ENCODE measurements around the gene IDH3A. TPM values are rescaled to one million over a fixed set of nuclear protein-coding genes. Genes with fewer than 3 reads are reported as not detected.
A peak's percentile ranks its signal among the peaks of the same experiment; 100 is the strongest.

The IDH3A gene
- total RNA-seq, 1 donor from 2014 or later, result 28.9 TPM

GRCh38 chr15:78140292-78140691 lies 8.9 kb upstream of the IDH3A start:
- H3K4me3 Mint-ChIP-seq, result no peak overlapping the region
- TF ChIP-seq, protein P1, sequence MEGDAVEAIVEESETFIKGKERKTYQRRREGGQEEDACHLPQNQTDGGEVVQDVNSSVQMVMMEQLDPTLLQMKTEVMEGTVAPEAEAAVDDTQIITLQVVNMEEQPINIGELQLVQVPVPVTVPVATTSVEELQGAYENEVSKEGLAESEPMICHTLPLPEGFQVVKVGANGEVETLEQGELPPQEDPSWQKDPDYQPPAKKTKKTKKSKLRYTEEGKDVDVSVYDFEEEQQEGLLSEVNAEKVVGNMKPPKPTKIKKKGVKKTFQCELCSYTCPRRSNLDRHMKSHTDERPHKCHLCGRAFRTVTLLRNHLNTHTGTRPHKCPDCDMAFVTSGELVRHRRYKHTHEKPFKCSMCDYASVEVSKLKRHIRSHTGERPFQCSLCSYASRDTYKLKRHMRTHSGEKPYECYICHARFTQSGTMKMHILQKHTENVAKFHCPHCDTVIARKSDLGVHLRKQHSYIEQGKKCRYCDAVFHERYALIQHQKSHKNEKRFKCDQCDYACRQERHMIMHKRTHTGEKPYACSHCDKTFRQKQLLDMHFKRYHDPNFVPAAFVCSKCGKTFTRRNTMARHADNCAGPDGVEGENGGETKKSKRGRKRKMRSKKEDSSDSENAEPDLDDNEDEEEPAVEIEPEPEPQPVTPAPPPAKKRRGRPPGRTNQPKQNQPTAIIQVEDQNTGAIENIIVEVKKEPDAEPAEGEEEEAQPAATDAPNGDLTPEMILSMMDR (IDR thresholded peaks at IDR 0.05; ENCODE audit: unreplicated experiment), result no peak
- H3K9me3 Mint-ChIP-seq, result no peaks in the 10 kb centered on the region
- no peak overlapping the region for H3K27ac Mint-ChIP-seq
- no peaks in the 10 kb centered on the region for H3K27me3 Mint-ChIP-seq (ENCODE audit: low read depth)
- no peaks in the 10 kb centered on the region for H3K36me3 Mint-ChIP-seq
- H3K4me1 Mint-ChIP-seq, result no peaks in the 10 kb centered on the region
- DNase-seq (ENCODE audit: low spot score in 2 of 2, unreplicated experiment in 2 of 2), result no peak

GRCh38 chr15:78142332-78142731 lies 6.8 kb upstream of the IDH3A start:
- Mint-ChIP-seq H3K4me3 (no peak overlapping the region), H3K27ac (no peak overlapping the region), H3K4me1 (peaks cover 2% of the 10 kb centered on the region), H3K9me3 (no peaks in the 10 kb centered on the region), H3K36me3 (no peaks in the 10 kb centered on the region), H3K27me3 (ENCODE audit: low read depth) (no peaks in the 10 kb centered on the region)
- TF ChIP-seq, protein P1 (IDR thresholded peaks at IDR 0.05; ENCODE audit: unreplicated experiment), result no peak
- DNase-seq (ENCODE audit: low spot score in 2 of 2, unreplicated experiment in 2 of 2), result no peak

- Mint-ChIP-seq H3K4me3 (no peak overlapping the region), H3K27me3 (ENCODE audit: low read depth) (no peaks in the 10 kb centered on the region), H3K4me1 (peaks cover 20% of the 10 kb centered on the region), H3K36me3 (no peaks in the 10 kb centered on the region), H3K27ac (no peak overlapping the region), H3K9me3 (no peaks in the 10 kb centered on the region)
- no peak for DNase-seq (ENCODE audit: low spot score in 2 of 2, unreplicated experiment in 2 of 2)
- TF ChIP-seq, protein P1 (IDR thresholded peaks at IDR 0.05; ENCODE audit: unreplicated experiment), result no peak
Observed at GRCh38 chr15:78146425-78147154, 2.6 kb upstream of the IDH3A start.

DNA sequence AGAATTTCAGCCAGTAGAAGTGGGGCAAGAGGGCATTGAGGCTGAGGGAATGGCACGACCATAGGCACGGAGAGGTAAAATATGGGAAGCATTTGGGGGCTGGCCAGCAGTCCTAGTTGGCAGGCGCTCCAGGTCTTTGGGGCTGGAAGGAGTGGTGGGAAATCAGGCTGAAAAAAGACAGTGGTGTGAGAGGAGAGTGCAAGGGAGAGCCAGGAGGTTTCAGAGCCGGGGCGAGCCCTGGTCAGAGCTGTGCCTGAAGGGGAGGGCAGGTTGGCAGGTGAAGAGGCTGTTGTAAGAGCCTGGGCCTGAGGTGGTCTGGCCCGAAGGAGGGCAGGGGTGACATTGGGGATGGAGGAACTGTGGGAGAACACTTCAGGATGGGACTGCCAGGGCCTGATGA lies 1.6 kb upstream of the IDH3A start:
- Mint-ChIP-seq H3K9me3 (no peaks in the 10 kb centered on the region), H3K4me3 (peak overlapping the region; percentile 55), H3K27me3 (ENCODE audit: low read depth) (no peaks in the 10 kb centered on the region), H3K4me1 (peaks cover 20% of the 10 kb centered on the region), H3K27ac (peak overlapping the region; percentile 30), H3K36me3 (no peaks in the 10 kb centered on the region)
- DNase-seq (ENCODE audit: low spot score in 2 of 2, unreplicated experiment in 2 of 2), result no peak
- TF ChIP-seq, protein P1 (IDR thresholded peaks at IDR 0.05; ENCODE audit: unreplicated experiment), result no peak

DNA sequence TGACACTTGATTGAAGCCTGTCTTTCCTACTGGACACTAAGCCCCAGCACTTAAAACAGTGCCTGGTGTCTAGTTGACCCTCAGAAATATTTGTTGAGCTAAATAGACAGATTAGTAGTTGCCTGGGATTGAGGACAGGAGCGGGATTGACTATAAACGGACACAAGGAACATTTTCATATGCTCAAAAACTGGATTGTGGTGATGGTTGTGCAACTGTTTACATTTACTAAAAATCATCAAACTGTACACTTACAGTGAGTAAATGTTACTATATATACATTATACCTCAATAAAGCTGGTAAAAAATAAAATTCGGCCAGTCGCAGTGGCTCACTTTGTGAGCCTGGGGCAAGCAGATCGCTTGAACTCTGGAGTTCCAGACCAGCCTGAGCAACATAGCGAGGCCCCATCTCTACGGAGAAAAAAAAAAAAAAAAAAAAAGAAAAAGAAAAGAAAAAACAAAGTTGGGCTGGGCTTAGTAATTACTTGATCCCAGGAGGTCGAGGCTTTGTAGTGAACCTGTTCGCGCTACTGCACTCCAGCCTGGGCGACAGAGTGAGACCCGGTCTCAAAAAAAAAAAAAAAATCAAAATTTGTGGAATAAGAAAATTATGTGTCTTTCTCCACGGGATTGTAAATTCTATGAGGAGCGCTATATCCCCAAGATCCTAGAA lies 632 bp upstream of the IDH3A start:
- no peak for DNase-seq (ENCODE audit: low spot score in 2 of 2, unreplicated experiment in 2 of 2)

More for the DNA sequence above, 632 bp upstream of the IDH3A start:
- Mint-ChIP-seq H3K9me3 (no peaks in the 10 kb centered on the region), H3K27ac (peak overlapping the region; percentile 96), H3K4me3 (peak overlapping the region; percentile 95), H3K27me3 (ENCODE audit: low read depth) (no peaks in the 10 kb centered on the region), H3K36me3 (no peaks in the 10 kb centered on the region), H3K4me1 (peaks cover 20% of the 10 kb centered on the region)
- TF ChIP-seq, protein P1 (IDR thresholded peaks at IDR 0.05; ENCODE audit: unreplicated experiment), result no peak
